Fibroblast of skin of back (primary cell): ENCODE results near the gene ZNF226.
"Not testable (repeated sequence)": the region's sequence is repeated elsewhere in the genome, so short reads cannot be mapped to it uniquely, and the experiment has no call there.

Experiments used
- DNase-seq: peaks from one replicate; pipeline ENCODE4 v3.0.0-alpha.2; 2013

The ZNF226 gene

DNA sequence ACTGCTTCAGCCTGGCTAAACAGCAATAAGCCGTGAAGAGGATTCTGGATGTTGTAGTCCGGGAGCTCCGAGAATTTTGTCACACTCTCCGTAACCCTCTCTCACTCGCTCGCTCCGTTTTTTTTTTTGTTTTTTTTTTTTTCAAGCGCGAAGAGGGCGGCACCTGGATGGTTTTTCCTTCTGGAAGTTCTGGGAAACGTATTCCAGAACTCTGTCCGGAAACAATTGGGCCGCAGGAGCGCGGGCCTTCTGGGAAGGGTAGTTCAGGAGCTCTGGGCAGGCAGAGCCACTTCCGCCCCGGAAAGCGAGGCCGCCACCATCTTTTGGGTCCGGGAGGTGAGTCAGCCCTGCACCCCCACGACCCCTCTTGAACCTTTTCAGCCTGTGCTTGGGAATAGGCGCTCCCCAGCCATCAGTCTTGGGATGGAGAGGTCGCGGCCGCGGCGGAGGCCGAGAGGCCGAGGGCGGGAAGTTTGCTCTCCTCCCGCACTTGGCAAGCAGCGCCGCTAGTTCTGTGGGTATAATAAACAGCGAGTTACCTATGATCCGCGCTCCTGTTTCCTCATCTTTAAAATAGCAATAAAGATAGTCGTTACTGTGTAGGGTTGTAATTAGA lies 47.5 kb downstream of the ZNF226 start, which contains the start of gene ZNF227:
Gene ZNF227 (plus strand): TSS at position 283 of the 616 bp plus-strand sequence. CDS start 5,261 bp downstream, outside the sequence.
- peak; percentile 97 for DNase-seq

GRCh38 chr19:44212866-44213346 lies 48.0 kb downstream of the ZNF226 start:
- peak; percentile 23 for DNase-seq

DNA sequence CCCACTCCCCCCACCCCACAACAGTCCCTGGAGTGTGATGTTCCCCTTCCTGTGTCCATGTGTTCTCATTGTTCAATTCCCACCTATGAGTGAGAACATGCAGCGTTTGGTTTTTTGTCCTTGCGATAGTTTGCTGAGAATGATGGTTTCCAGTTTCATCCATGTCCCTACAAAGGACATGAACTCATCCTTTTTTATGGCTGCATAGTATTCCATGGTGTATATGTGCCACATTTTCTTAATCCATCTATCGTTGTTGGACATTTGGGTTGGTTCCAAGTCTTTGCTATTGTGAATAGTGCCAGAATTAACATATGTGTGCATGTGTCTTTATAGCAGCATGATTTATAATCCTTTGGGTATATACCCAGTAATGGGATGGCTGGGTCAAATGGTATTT lies 55.0 kb downstream of the ZNF226 start:
- DNase-seq = not testable (repeated sequence)

DNA sequence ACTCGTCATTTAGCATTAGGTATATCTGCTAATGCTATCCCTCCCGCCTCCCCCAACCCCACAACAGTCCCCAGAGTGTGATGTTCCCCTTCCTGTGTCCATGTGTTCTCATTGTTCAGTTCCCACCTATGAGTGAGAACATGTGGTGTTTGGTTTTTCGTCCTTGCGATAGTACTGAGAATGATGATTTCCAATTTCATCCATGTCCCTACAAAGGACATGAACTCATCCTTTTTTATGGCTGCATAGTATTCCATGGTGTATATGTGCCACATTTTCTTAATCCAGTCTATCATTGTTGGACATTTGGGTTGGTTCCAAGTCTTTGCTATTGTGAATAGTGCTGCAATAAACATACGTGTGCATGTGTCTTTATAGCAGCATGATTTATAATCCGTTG lies 55.9 kb downstream of the ZNF226 start:
- not testable (repeated sequence) for DNase-seq

- DNase-seq = not testable (repeated sequence)
Measured at GRCh38 chr19:44221291-44221690, 56.4 kb downstream of the ZNF226 start.
